Panc1 (cell line): ENCODE results near the gene TXLNA.
"Not testable (repeated sequence)": the region's sequence is repeated elsewhere in the genome, so short reads cannot be mapped to it uniquely, and the experiment has no call there.

Source experiments
- CTCF ChIP-seq: fragments of 450-650 bp; IDR thresholded peaks from 2 replicates; pipeline ENCODE4 v1.5.1; 2017; ENCODE audit warnings: mild to moderate bottlenecking
- POLR2AphosphoS5 ChIP-seq: IDR thresholded peaks from 2 replicates; pipeline ENCODE4 v1.6.1; 2012; ENCODE audit warnings: mild to moderate bottlenecking, low read depth, low read length, moderate library complexity
- REST ChIP-seq, 2 experiments: IDR thresholded peaks; 2 replicates each; pipeline ENCODE4 v1.6.1; 2011 to 2012; ENCODE audit warnings: low read depth in 2 of 2, control low read depth in 1 of 2, low read length in 1 of 2, mild to moderate bottlenecking in 1 of 2, moderate library complexity in 1 of 2; ENCODE audit not compliant: insufficient read depth in 1 of 2

- not testable (repeated sequence) for TF ChIP-seq CTCF; POLR2AphosphoS5; REST (IDR thresholded peaks at IDR 0.05; ENCODE audit: insufficient read depth in 1 of 2, low read depth in 2 of 2, low read length in 1 of 2)
Measured at GRCh38 chr1:32133950-32134280, 45.6 kb upstream of the TXLNA start.
